BE2C (cell line): Measurements from ENCODE around the gene OR2G2.

Experiments used
- DNase-seq: peaks from one replicate; pipeline ENCODE4 v3.0.0-alpha.2; 2020
- H3K27me3 ChIP-seq: fragments of 250-450 bp; sonication (Bioruptor Pico); 2 replicates; pipeline ENCODE4 v1.5.1; 2020; ENCODE audit warnings: mild to moderate bottlenecking
- H3K36me3 ChIP-seq: fragments of 250-450 bp; sonication (Bioruptor Pico); 2 replicates; pipeline ENCODE4 v1.5.1; 2020; ENCODE audit warnings: mild to moderate bottlenecking
- H3K4me1 ChIP-seq: fragments of 250-450 bp; sonication (Bioruptor Pico); 2 replicates; pipeline ENCODE4 v1.5.1; 2020
- H3K4me3 ChIP-seq: 2 replicates; pipeline ENCODE4 v1.5.1; 2011; ENCODE audit warnings: low read depth, low read length
- H3K9me3 ChIP-seq: fragments of 250-450 bp; sonication (Bioruptor Pico); 2 replicates; pipeline ENCODE4 v1.5.1; 2020
- CTCF ChIP-seq: IDR thresholded peaks from 2 replicates; pipeline ENCODE4 v1.5.1; 2012; ENCODE audit warnings: mild to moderate bottlenecking, low read depth, low read length

Gene OR2G2

DNA sequence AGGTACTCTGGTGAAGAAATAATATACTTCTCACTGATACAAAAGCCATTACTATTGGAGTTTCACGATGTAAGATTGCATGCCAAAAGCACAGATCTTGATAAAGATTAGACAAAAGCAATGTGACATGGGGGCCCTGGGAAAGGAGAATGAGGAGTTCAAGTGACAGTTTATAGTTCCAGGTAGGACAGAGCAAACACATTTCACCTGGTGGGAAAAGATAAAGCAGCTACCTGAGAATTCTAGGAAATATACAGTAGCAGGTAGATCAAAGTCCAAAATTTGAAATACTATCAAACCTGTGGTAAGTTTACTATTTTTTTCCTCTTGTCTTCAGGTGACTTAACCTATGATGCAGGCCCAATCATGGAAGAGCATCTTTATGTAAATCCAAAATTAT is 25.2 kb downstream of the OR2G2 start:
- Histone ChIP-seq H3K36me3 (no peaks in the 10 kb centered on the region), H3K4me3 (no peak overlapping the region), H3K9me3 (no peaks in the 10 kb centered on the region), H3K27me3 (no peaks in the 10 kb centered on the region; the same call in 1 of the 2 replicates), H3K4me1 (no peaks in the 10 kb centered on the region)
- DNase-seq: no peak
- TF ChIP-seq CTCF: no peak

DNA sequence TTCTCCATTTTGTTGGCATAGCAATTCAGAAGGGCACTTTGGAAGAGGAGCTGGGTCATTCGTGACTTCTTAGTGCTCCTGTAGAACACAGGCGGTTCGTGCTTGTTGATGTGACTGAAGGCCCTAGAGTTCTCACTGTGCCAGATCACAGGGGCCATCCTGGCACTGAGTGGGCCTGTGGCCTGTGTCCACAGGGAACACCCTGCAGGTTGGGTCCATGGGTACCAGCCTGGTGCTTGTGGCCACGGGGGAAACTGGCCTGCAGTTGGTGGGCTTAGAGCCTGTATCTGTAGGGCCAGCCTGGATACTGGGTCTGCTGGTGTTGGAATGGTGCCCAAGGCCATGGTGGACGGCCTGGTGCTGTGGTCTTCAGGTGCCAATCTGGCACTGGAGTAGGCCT is 26.5 kb downstream of the OR2G2 start:
- no peak for TF ChIP-seq CTCF
- H3K27me3 ChIP-seq: no peaks in the 10 kb centered on the region; the same call in 1 of the 2 replicates
- H3K4me1 ChIP-seq: no peaks in the 10 kb centered on the region
- H3K4me3 ChIP-seq: no peak overlapping the region
- no peaks in the 10 kb centered on the region for H3K9me3 ChIP-seq
- DNase-seq: no peak
- no peaks in the 10 kb centered on the region for H3K36me3 ChIP-seq

- Histone ChIP-seq H3K36me3 (no peaks in the 10 kb centered on the region), H3K27me3 (no peaks in the 10 kb centered on the region)
- DNase-seq: no peak
Observed at GRCh38 chr1:247627951-247628350, 39.8 kb downstream of the OR2G2 start.

GRCh38 chr1:247638011-247638410 is 49.9 kb downstream of the OR2G2 start:
- Histone ChIP-seq H3K36me3 (no peaks in the 10 kb centered on the region), H3K4me1 (no peaks in the 10 kb centered on the region), H3K27me3 (no peaks in the 10 kb centered on the region), H3K9me3 (no peaks in the 10 kb centered on the region), H3K4me3 (no peak overlapping the region)
- no peak for DNase-seq
- TF ChIP-seq CTCF: no peak

More at GRCh38 chr1:247627951-247628350, 39.8 kb downstream of the OR2G2 start:
- Histone ChIP-seq H3K9me3 (no peaks in the 10 kb centered on the region), H3K4me3 (no peak overlapping the region), H3K4me1 (no peaks in the 10 kb centered on the region)
- TF ChIP-seq CTCF: no peak

- Histone ChIP-seq H3K27me3 (no peaks in the 10 kb centered on the region), H3K9me3 (no peaks in the 10 kb centered on the region), H3K4me1 (no peaks in the 10 kb centered on the region), H3K4me3 (no peak overlapping the region), H3K36me3 (no peaks in the 10 kb centered on the region)
- no peak for DNase-seq
- TF ChIP-seq CTCF: no peak
Observed at GRCh38 chr1:247638781-247639180, 50.6 kb downstream of the OR2G2 start.
